H1 (cell line): ENCODE results near the gene DNAJC5G. TPM values are rescaled to one million over a fixed set of nuclear protein-coding genes. Genes with fewer than 3 reads are reported as not detected.

ENCODE experiments used
- CTCF ChIA-PET: fragments of 300-600 bp; sonication (Branson Sonifier 250); formaldehyde crosslinking; loops from one replicate; lab custom pipeline; 2021; ENCODE audit not compliant: partially characterized antibody; lab: Charles Lee
- POLR2A ChIA-PET: fragments of 300-600 bp; sonication (Branson Sonifier 250); formaldehyde crosslinking; loops from one replicate; lab custom pipeline; 2021; ENCODE audit warnings: inconsistent platforms; ENCODE audit not compliant: partially characterized antibody; lab: Charles Lee
- DNase-seq, 2 experiments: peaks; one replicate each; pipeline versions ENCODE4 v3.0.0 to v3.0.0-alpha.2; 2010 to 2022; ENCODE audit warnings: low spot score in 2 of 2, low read depth in 1 of 2, mixed read lengths in 1 of 2
- FAIRE-seq: peaks from 2 replicates; lab custom pipeline; 2011; peaks lifted over from hg19 to GRCh38; lab: Jason Lieb, UNC
- H2AFZ ChIP-seq: 2 replicates; pipeline ENCODE4 v1.8.1; 2012; ENCODE audit warnings: low read length, inconsistent platforms
- H2AK5ac ChIP-seq: 2 replicates; pipeline ENCODE4 v1.6.1; 2013; ENCODE audit warnings: low read depth, low read length
- H2BK120ac ChIP-seq: replicated peaks from 2 replicates; pipeline ENCODE3; 2013; ENCODE audit warnings: low read depth, low read length, inconsistent platforms
- H2BK12ac ChIP-seq: 2 replicates; pipeline ENCODE4 v1.6.1; 2013; ENCODE audit warnings: low read depth, low read length
- H2BK15ac ChIP-seq: 2 replicates; pipeline ENCODE4 v1.6.1; 2013; ENCODE audit warnings: low read length
- H2BK20ac ChIP-seq: 2 replicates; pipeline ENCODE4 v1.6.1; 2013; ENCODE audit warnings: low read length
- H2BK5ac ChIP-seq: 2 replicates; pipeline ENCODE4 v1.6.1; 2013; ENCODE audit warnings: low read depth, low read length
- H3K14ac ChIP-seq: 2 replicates; pipeline ENCODE4 v1.6.1; 2013; ENCODE audit warnings: inconsistent platforms; ENCODE audit not compliant: insufficient read length
- H3K18ac ChIP-seq: 2 replicates; pipeline ENCODE4 v1.6.1; 2013; ENCODE audit warnings: low read length; ENCODE audit errors: extremely low read depth
- H3K23ac ChIP-seq: 2 replicates; pipeline ENCODE4 v1.6.1; 2013; ENCODE audit warnings: inconsistent platforms; ENCODE audit not compliant: insufficient read length
- H3K23me2 ChIP-seq: 2 replicates; pipeline ENCODE4 v1.6.1; 2013; ENCODE audit warnings: low read depth, low read length
- H3K27ac ChIP-seq: 2 replicates; pipeline ENCODE4 v1.6.1; 2011; ENCODE audit warnings: low read depth, low read length, inconsistent platforms
- H3K27me3 ChIP-seq, 4 experiments: replicated peaks in 1 of 4; 1 replicate in 1 of 4; 2 replicates in 3 of 4; pipeline versions ENCODE4 v1.6.1 to v1.8.1; 2011 to 2013; ENCODE audit warnings: low read length in 3 of 4, mild to moderate bottlenecking in 3 of 4, inconsistent platforms in 2 of 4, mixed read lengths in 2 of 4, moderate library complexity in 1 of 4; ENCODE audit not compliant: control insufficient read depth in 3 of 4, insufficient read depth in 3 of 4; ENCODE audit errors: extremely low read depth in 1 of 4
- H3K36me3 ChIP-seq, 4 experiments: 2 replicates each; pipeline versions ENCODE4 v1.6.1 to v1.8.1; 2011 to 2013; ENCODE audit warnings: mild to moderate bottlenecking in 4 of 4, low read length in 3 of 4, moderate library complexity in 2 of 4, control low read depth in 1 of 4, inconsistent platforms in 1 of 4; ENCODE audit not compliant: insufficient read depth in 4 of 4, control insufficient read depth in 2 of 4
- H3K4ac ChIP-seq: replicated peaks from 2 replicates; pipeline ENCODE3; 2013; ENCODE audit warnings: low read length, low read depth, mixed read lengths, inconsistent platforms; ENCODE audit not compliant: insufficient read length
- H3K4me1 ChIP-seq, 4 experiments: replicated peaks in 1 of 4; 1 replicate in 1 of 4; 2 replicates in 3 of 4; pipeline versions ENCODE4 v1.6.1 to v1.8.1; 2011 to 2013; ENCODE audit warnings: low read length in 3 of 4, inconsistent platforms in 2 of 4, mixed read lengths in 1 of 4; ENCODE audit not compliant: insufficient read depth in 4 of 4, control insufficient read depth in 3 of 4
- H3K4me2 ChIP-seq, 2 experiments: 2 replicates each; pipeline versions ENCODE4 v1.6.1 to v1.8.1; 2011 to 2013; ENCODE audit warnings: low read depth in 2 of 2, low read length in 2 of 2, control low read depth in 1 of 2, inconsistent platforms in 1 of 2, mild to moderate bottlenecking in 1 of 2; ENCODE audit not compliant: insufficient read depth in 1 of 2
- H3K4me3 ChIP-seq, 4 experiments: fragments of 200-600, 300-600 bp in 1 of 4; sonication (generic), shearing (Covaris generic), sonication (Bioruptor Twin) in 1 of 4; 2 replicates each; pipeline versions ENCODE4 v1.5.1 to v1.8.1; 2011 to 2016; ENCODE audit warnings: low read length in 4 of 4, low read depth in 3 of 4, control low read depth in 2 of 4, inconsistent platforms in 2 of 4, mild to moderate bottlenecking in 2 of 4, mixed read lengths in 1 of 4, moderate library complexity in 1 of 4; ENCODE audit not compliant: insufficient read depth in 2 of 4; ENCODE audit errors: extremely low read depth in 1 of 4
- H3K56ac ChIP-seq: replicated peaks from 2 replicates; pipeline ENCODE3; 2013; ENCODE audit warnings: low read depth, mild to moderate bottlenecking, mixed read lengths, low read length, inconsistent platforms; ENCODE audit not compliant: insufficient read length
- H3K79me1 ChIP-seq: 2 replicates; pipeline ENCODE4 v1.6.1; 2013; ENCODE audit warnings: low read depth, low read length, control low read depth
- H3K79me2 ChIP-seq, 2 experiments: 2 replicates each; pipeline versions ENCODE4 v1.6.1 to v1.8.1; 2012 to 2013; ENCODE audit warnings: low read length in 2 of 2, mild to moderate bottlenecking in 2 of 2, inconsistent platforms in 1 of 2; ENCODE audit not compliant: insufficient read depth in 2 of 2, control insufficient read depth in 1 of 2
- H3K9ac ChIP-seq, 4 experiments: replicated peaks in 1 of 4; 1 replicate in 1 of 4; 2 replicates in 3 of 4; pipeline versions ENCODE4 v1.6.1 to v1.8.1; 2011 to 2013; ENCODE audit warnings: low read depth in 3 of 4, low read length in 3 of 4, control low read depth in 2 of 4, mild to moderate bottlenecking in 2 of 4, moderate library complexity in 2 of 4, inconsistent platforms in 1 of 4; ENCODE audit errors: extremely low read depth in 1 of 4
- H3K9me3 ChIP-seq, 2 experiments: 2 replicates each; pipeline versions ENCODE4 v1.6.1 to v1.8.1; 2012 to 2013; ENCODE audit warnings: mild to moderate bottlenecking in 2 of 2, moderate library complexity in 2 of 2, control low read depth in 1 of 2, inconsistent platforms in 1 of 2, low read depth in 1 of 2, low read length in 1 of 2, mixed read lengths in 1 of 2; ENCODE audit not compliant: insufficient read depth in 2 of 2
- H4K20me1 ChIP-seq, 2 experiments: replicated peaks in 1 of 2; 2 replicates each; pipeline versions ENCODE3 to v1.8.1; 2011 to 2013; ENCODE audit warnings: inconsistent platforms in 2 of 2, low read length in 2 of 2, mild to moderate bottlenecking in 1 of 2; ENCODE audit not compliant: insufficient read depth in 2 of 2, control insufficient read depth in 1 of 2
- H4K5ac ChIP-seq: 2 replicates; pipeline ENCODE4 v1.6.1; 2013; ENCODE audit warnings: low read length, low read depth, mixed read lengths, inconsistent platforms; ENCODE audit not compliant: insufficient read length
- H4K8ac ChIP-seq: 2 replicates; pipeline ENCODE4 v1.8.0; 2013; ENCODE audit warnings: mild to moderate bottlenecking, moderate library complexity, low read length, inconsistent platforms; ENCODE audit not compliant: insufficient read depth; ENCODE audit errors: extremely low read depth
- H4K91ac ChIP-seq: replicated peaks from 2 replicates; pipeline ENCODE3; 2013; ENCODE audit warnings: low read length, mixed read lengths, inconsistent platforms; ENCODE audit not compliant: insufficient read length
- ASH2L ChIP-seq: fragments of 200-600, 300-600 bp; sonication (generic); IDR thresholded peaks from one replicate; pipeline ENCODE4 v1.7.1; 2017; ENCODE audit warnings: low read length
- CBX8 ChIP-seq: fragments of 300-800, 300-1000 bp; sonication (generic); IDR thresholded peaks from 2 replicates; pipeline ENCODE4 v1.7.1; 2016; ENCODE audit warnings: low read depth, low read length, borderline replicate concordance
- CTCF ChIP-seq, 3 experiments: IDR thresholded peaks; 1 replicate in 2 of 3; 2 replicates in 1 of 3; pipeline versions ENCODE4 v1.5.1 to v1.6.1; 2011; ENCODE audit warnings: low read length in 3 of 3, mild to moderate bottlenecking in 3 of 3, inconsistent platforms in 2 of 3, low read depth in 1 of 3, moderate library complexity in 1 of 3; ENCODE audit not compliant: insufficient read depth in 1 of 3; ENCODE audit errors: control extremely low read depth in 1 of 3
- JUND ChIP-seq: IDR thresholded peaks from 2 replicates; pipeline ENCODE4 v1.6.1; 2011; ENCODE audit warnings: mild to moderate bottlenecking, improper control_type of control experiment, low read length
- RAD21 ChIP-seq, 2 experiments: IDR thresholded peaks in 1 of 2; conservative IDR thresholded peaks in 1 of 2; 2 replicates each; pipeline ENCODE4 v1.6.1; 2011; ENCODE audit warnings: low read depth in 2 of 2, low read length in 2 of 2, improper control_type of control experiment in 1 of 2, inconsistent platforms in 1 of 2, mild to moderate bottlenecking in 1 of 2, moderate library complexity in 1 of 2
- SIN3A ChIP-seq, 2 experiments: IDR thresholded peaks in 1 of 2; conservative IDR thresholded peaks in 1 of 2; 2 replicates each; pipeline ENCODE4 v1.6.1; 2011 to 2012; ENCODE audit warnings: low read length in 2 of 2, improper control_type of control experiment in 1 of 2, low read depth in 1 of 2, mild to moderate bottlenecking in 1 of 2
- WGBS, 2 experiments: shearing (Covaris generic) in 1 of 2; methylation state at CpG; one replicate each; pipeline versions ENCODE4 v1.1.6 to v1.1.7; 2013 to 2015; ENCODE audit warnings: low lambda C conversion rate in 2 of 2, mixed read lengths in 2 of 2, inconsistent platforms in 1 of 2, low coverage in 1 of 2, missing lambda C conversion rate in 1 of 2; ENCODE audit not compliant: insufficient replicate concordance in 2 of 2, insufficient coverage in 1 of 2, insufficient read length in 1 of 2; ENCODE audit errors: extremely low coverage in 1 of 2, missing lambda C conversion rate in 1 of 2; 5-methylcytosine and 5-hydroxymethylcytosine counted together
- polyA plus RNA-seq, 7 experiments: library from polyadenylated mRNA; depleted of rRNA in 3 of 7; stranded (reverse) in 5 of 7; unstranded in 2 of 7; fragments of >200 nt in 5 of 7; fragments of 200-250 nt in 2 of 7; gene quantifications; 1 replicate in 5 of 7; 2 replicates in 1 of 7; 4 replicates in 1 of 7; pipeline versions ENCODE4 v1.2.1 to v1.2.3, GENCODE V29; 2011 to 2013; ENCODE audit warnings: missing spikeins in 2 of 7, mixed read lengths in 2 of 7
- total RNA-seq: library from RNA; stranded (reverse); fragmentation: NEBNext Ultra II Directional; extraction: Animal tissue kit (Norgen Biotek cat#: 25700); gene quantifications from 2 replicates; pipeline ENCODE4 v1.2.1, GENCODE V29; 2021

Gene DNAJC5G
- total and polyA plus RNA-seq, 2 of the 8 experiments (the other 6 are each of a cell fraction or from before 2014, with no cell fraction given), result 0.83 to 1.4 TPM

DNA sequence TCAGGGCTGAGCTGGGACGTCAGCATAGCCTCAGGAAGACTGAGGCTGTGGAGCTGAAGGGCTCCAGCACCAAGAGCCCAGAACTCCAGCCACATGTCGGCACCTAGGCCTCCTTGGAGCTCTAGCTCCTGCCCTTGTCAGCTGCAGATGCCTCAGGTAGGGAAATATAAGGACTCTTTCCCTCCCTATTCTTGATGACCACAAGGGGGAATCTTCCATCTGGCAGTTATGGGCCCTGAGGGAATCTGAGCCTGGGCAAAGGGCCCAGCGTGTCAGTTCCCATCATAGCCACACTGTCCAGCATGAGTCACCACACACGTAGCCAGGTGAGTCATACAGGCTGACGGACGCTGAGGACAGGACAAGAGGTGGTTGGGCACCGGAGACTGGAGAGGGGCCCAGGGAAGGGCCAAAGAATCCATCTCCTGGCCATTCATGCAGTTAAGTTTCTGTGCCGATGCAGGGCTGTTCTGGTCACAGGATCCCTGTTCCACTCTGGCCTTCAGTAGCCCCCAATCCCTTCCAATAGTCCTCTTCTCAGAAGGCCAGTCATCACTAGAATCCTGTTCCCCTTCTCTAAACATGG, 45.8 kb downstream of the DNAJC5G start:
- Histone ChIP-seq H3K9ac (no peak overlapping the region), H3K27ac (no peak overlapping the region)
- peak in 1 of 2 experiments; percentile 62 for DNase-seq

More for the DNA sequence above, 45.8 kb downstream of the DNAJC5G start:
- Histone ChIP-seq H3K4ac (no peak overlapping the region), H2BK20ac (no peak overlapping the region), H3K79me2 (no peaks in the 10 kb centered on the region; a peak in 1 of 4 replicates), H2BK5ac (no peak overlapping the region), H3K79me1 (peaks cover under 1% of the 10 kb centered on the region; the same call in 1 of the 2 replicates), H3K4me2 (peak overlapping the region in 1 of 2 experiments; percentile 97; a peak in 1 of 4 replicates), H4K20me1 (no peaks in the 10 kb centered on the region), H2BK12ac (no peak overlapping the region), H3K14ac (no peak overlapping the region), H2AFZ (no peak overlapping the region), H3K23ac (no peak overlapping the region), H3K27me3 (no peaks in the 10 kb centered on the region), H2BK120ac (no peak overlapping the region), H3K4me3 (no peak overlapping the region), H3K9me3 (no peaks in the 10 kb centered on the region), H3K56ac (no peak overlapping the region), H2AK5ac (no peak overlapping the region; the same call in 1 of the 2 replicates), H3K36me3 (peaks cover under 1 to 5% (median 2%) of the 10 kb centered on the region in 4 experiments; a peak in 4 of 8 replicates), H4K8ac (no peak overlapping the region), H3K18ac (no peak overlapping the region), H2BK15ac (no peak overlapping the region), H3K23me2 (peaks cover 7% of the 10 kb centered on the region), H3K4me1 (peaks cover 0 to 12% (median 0%) of the 10 kb centered on the region in 4 experiments; a peak in 5 of 7 replicates), H4K5ac (no peak overlapping the region), H4K91ac (no peak overlapping the region)
- peak in 2 of 3 experiments; percentile 54 to 56; a peak in 3 of 4 replicates for TF ChIP-seq CTCF (IDR thresholded peaks at IDR 0.05; ENCODE audit: control extremely low read depth in 1 of 3, insufficient read depth in 1 of 3, low read depth in 1 of 3, low read length in 3 of 3)
- peak; percentile 82; the same call in 1 of the 2 replicates for TF ChIP-seq JUND
- no peak for TF ChIP-seq CBX8
- TF ChIP-seq RAD21 (IDR thresholded peaks at IDR 0.05 in 1 of 2, conservative IDR thresholded peaks at IDR 0.05 in 1 of 2; ENCODE audit: low read depth in 2 of 2, low read length in 2 of 2), result peak; percentile 17 to 43; a peak in 3 of 4 replicates
- TF ChIP-seq SIN3A (conservative IDR thresholded peaks at IDR 0.05 in 1 of 2, IDR thresholded peaks at IDR 0.05 in 1 of 2; ENCODE audit: low read depth in 1 of 2, low read length in 2 of 2), result 0 out of 4 replicates have a peak, but pooled peaks of 1 of the 2 experiments have one; percentile 64
- TF ChIP-seq ASH2L, result no peak
- 66% methylated on average over 8 of the region's 8 CpGs; no CpG with 5 or more reads in 1 of the 2 experiments for whole genome bisulfite sequencing, 2 experiments
- no peak for FAIRE-seq
- POLR2A ChIA-PET, result interaction anchor here (1.0 to 9.4 kb wide), 10 partner anchors 11 to 72 kb away, joined by 3 to 105 read pairs (median 11); partner anchors contain the start of genes GTF3C2, TRIM54 and UCN
- CTCF ChIA-PET, result interaction anchor here (0.6 to 10.3 kb wide), 16 partner anchors 8 to 173 kb away, joined by 3 to 128 read pairs (median 4); partner anchors contain the start of gene UCN
